Heart left ventricle (tissue), 16 donors: ENCODE measurements around the gene NTM. TPM values are rescaled to one million over a fixed set of nuclear protein-coding genes. Genes with fewer than 3 reads are reported as not detected.

Experiments used
- ATAC-seq, 4 donors: fragments of 200-7000 bp; cut with Tn5 transposase; one replicate each; pipeline ENCODE4 v1.9.1; 2020 to 2022; ENCODE audit warnings: moderate library complexity in 4 of 4, mild to moderate bottlenecking in 3 of 4, moderate number of reproducible peaks in 1 of 4
- DNase-seq, 5 donors: peaks; one replicate each; pipeline ENCODE4 v3.0.0-alpha.2; 2020
- H3K27ac ChIP-seq, 12 donors: fragments of 200-600 bp; sonication (generic) in 4 of 12; one replicate each; pipeline versions ENCODE4 v1.5.0 to v1.8.0; 2016 to 2022; ENCODE audit warnings: mild to moderate bottlenecking in 2 of 12
- H3K27me3 ChIP-seq, 9 donors: fragments of 200-600 bp; sonication (generic) in 2 of 9; one replicate each; pipeline versions ENCODE4 v1.5.1 to v1.8.0; 2016 to 2022; ENCODE audit warnings: mild to moderate bottlenecking in 3 of 9
- H3K36me3 ChIP-seq, 9 donors: fragments of 200-600 bp; sonication (generic) in 2 of 9; one replicate each; pipeline versions ENCODE4 v1.5.0 to v1.8.0; 2018 to 2022; ENCODE audit warnings: mild to moderate bottlenecking in 2 of 9
- H3K4me1 ChIP-seq, 12 donors: fragments of 200-600 bp; sonication (generic) in 4 of 12; one replicate each; pipeline versions ENCODE4 v1.5.0 to v1.8.0; 2016 to 2022; ENCODE audit warnings: mild to moderate bottlenecking in 3 of 12
- H3K4me3 ChIP-seq, 12 donors: fragments of 200-600 bp; sonication (generic) in 4 of 12; one replicate each; pipeline versions ENCODE4 v1.5.0 to v1.8.0; 2017 to 2022; ENCODE audit warnings: mild to moderate bottlenecking in 9 of 12, moderate library complexity in 4 of 12
- H3K9me3 ChIP-seq, 12 donors: fragments of 200-600 bp; sonication (generic) in 4 of 12; one replicate each; pipeline versions ENCODE4 v1.5.0 to v1.8.0; 2016 to 2022; ENCODE audit warnings: mild to moderate bottlenecking in 1 of 12
- CTCF ChIP-seq, 12 donors: fragments of 200-600 bp; sonication (generic) in 4 of 12; IDR thresholded peaks; one replicate each; pipeline versions ENCODE4 v1.5.0 to v1.8.0; 2018 to 2022; ENCODE audit warnings: antibody characterized with exemption in 12 of 12, mild to moderate bottlenecking in 5 of 12
- POLR2A ChIP-seq, 2 donors: fragments of 450-650 bp; IDR thresholded peaks; one replicate each; pipeline ENCODE4 v1.6.1; 2017; ENCODE audit warnings: antibody characterized with exemption in 2 of 2, mild to moderate bottlenecking in 2 of 2, moderate library complexity in 2 of 2
- WGBS, 4 donors: extraction: QIAGEN DNeasy Blood & Tissue Kit in 2 of 4; methylation state at CpG; one replicate each; pipeline versions ENCODE4 v1.1.5 to v1.1.7; 2013 to 2018; 5-methylcytosine and 5-hydroxymethylcytosine counted together
- intact Hi-C, 10 donors: fragments of 100-400 bp; cut with DNase I; formaldehyde crosslinking; loops; one replicate each; pipeline versions ENCODE4 v1.11.1 to v1.14.2; 2022
- polyA plus RNA-seq, 2 donors: library from polyadenylated mRNA; stranded (reverse); fragments of 200-250 nt; gene quantifications; one replicate each; pipeline ENCODE4 v1.2.3, GENCODE V29; 2013
- total RNA-seq, 9 donors: library from RNA; depleted of rRNA in 2 of 9; stranded (reverse); fragments of >200 nt in 2 of 9; fragmentation: NEBNext Ultra II Directional in 3 of 9; extraction: Animal tissue kit (Norgen Biotek cat#: 25700) in 3 of 9; gene quantifications; one replicate each; pipeline versions ENCODE4 v1.1.0 to v1.2.4, GENCODE V29; 2016 to 2023
- donor health status: ischemic (EF 13 %, LVEDD 7.1; RV severe dilation, severe dysfunction).
- donor health status: healthy with polysubstance abuse.
- donor health status: DM: no; HTN: yes; CAD: no.
- donor health status: DM: no; HTN: no; CAD: no.
- donor health status: ischemic (EF 25% LVEDD 6.9; RV normal size, moderate dysfunction).
- donor health status: ischemic (EF 25% LVEDD 5.7; RV mildly dilated, moderate dysfunction).
- donor health status: healthy.
- donor health status: DM: yes; HTN: yes; CAD: no.
- donor health status: ischemic (EF 35%, LVEDD 5.7; RV mildly dilated, moderate dysfunction).
- donor health status: nonischemic (EF 11% LVEDD 7.7; RV severe dilation, severe dysfunction).
- donor health status: DM: yes; HTN: yes; CAD: no.
- donor health status: PGD.
- donor health status: ischemic (EF 29% LVEDD 5.4; RV normal size, mild dysfunction).
- donor health status: nonischemic (EF 23%, LVEDD 6.1; RV moderate dilation, normal function).

NTM gene
- total and polyA plus RNA-seq, 11 donors: 0.40 to 7.7 (median 1.5) TPM

- H3K27me3 ChIP-seq: no peaks in the 10 kb centered on the region
- intact Hi-C loops: no loop called here
- TF ChIP-seq CTCF (IDR thresholded peaks at IDR 0.05) (no peak), POLR2A (IDR thresholded peaks at IDR 0.05) (no peak)
- no peaks in the 10 kb centered on the region for H3K36me3 ChIP-seq
- ATAC-seq (no peak), DNase-seq (no peak)
- no peaks in the 10 kb centered on the region for H3K9me3 ChIP-seq
- peaks cover 0 to 5% (median 0%) of the 10 kb centered on the region in 12 donors for H3K4me1 ChIP-seq
- H3K27ac ChIP-seq: no peak overlapping the region
- no peak overlapping the region for H3K4me3 ChIP-seq
- WGBS, 4 donors: 67 to 81% (median 73%) methylated on average over 2 of the region's 2 CpGs
Observed at GRCh38 chr11:132337819-132338416, 967.5 kb downstream of the NTM start.

GRCh38 chr11:132342408-132342807, 972.0 kb downstream of the NTM start:
- ATAC-seq (peak in 3 of 4 donors; percentile 38 to 49 (median 39)), DNase-seq (no peak)
- 25 to 37% (median 30%) methylated on average over 3 of the region's 3 CpGs for WGBS, 4 donors
- TF ChIP-seq CTCF (IDR thresholded peaks at IDR 0.05): no peak
- TF ChIP-seq POLR2A (IDR thresholded peaks at IDR 0.05): no peak
- no peaks in the 10 kb centered on the region for H3K27me3 ChIP-seq
- no peak overlapping the region for H3K27ac ChIP-seq
- H3K4me3 ChIP-seq: no peak overlapping the region
- intact Hi-C loops: no loop called here
- H3K9me3 ChIP-seq: no peaks in the 10 kb centered on the region
- peaks cover 0 to 5% (median 0%) of the 10 kb centered on the region in 12 donors for H3K4me1 ChIP-seq
- no peaks in the 10 kb centered on the region for H3K36me3 ChIP-seq

- H3K4me1 ChIP-seq: peaks cover 0 to 5% (median 0%) of the 10 kb centered on the region in 12 donors
- WGBS, 4 donors: 37 to 43% (median 39%) methylated on average over 5 of the region's 5 CpGs
- no peaks in the 10 kb centered on the region for H3K36me3 ChIP-seq
- ATAC-seq: no peak
- intact Hi-C loops: no loop called here
- no peak overlapping the region for H3K4me3 ChIP-seq
- H3K27ac ChIP-seq: no peak overlapping the region
- DNase-seq: no peak
- H3K27me3 ChIP-seq: no peaks in the 10 kb centered on the region
- TF ChIP-seq CTCF (IDR thresholded peaks at IDR 0.05) (no peak), POLR2A (IDR thresholded peaks at IDR 0.05) (no peak)
- H3K9me3 ChIP-seq: no peaks in the 10 kb centered on the region
Observed at GRCh38 chr11:132343445-132344175, 973.2 kb downstream of the NTM start.

- DNase-seq: no peak
- peaks cover 0 to 17% (median 0%) of the 10 kb centered on the region in 12 donors for H3K4me1 ChIP-seq
- H3K36me3 ChIP-seq: no peaks in the 10 kb centered on the region
- ATAC-seq: no peak
- no peak overlapping the region for H3K4me3 ChIP-seq
- no peak overlapping the region for H3K27ac ChIP-seq
- H3K9me3 ChIP-seq: no peaks in the 10 kb centered on the region
- TF ChIP-seq POLR2A (IDR thresholded peaks at IDR 0.05): no peak
- no peak for TF ChIP-seq CTCF (IDR thresholded peaks at IDR 0.05)
- intact Hi-C loops: no loop called here
- H3K27me3 ChIP-seq: no peaks in the 10 kb centered on the region
- 66 to 80% (median 76%) methylated on average over 6 of the region's 6 CpGs for WGBS, 4 donors
Observed at GRCh38 chr11:132346558-132347148, 976.2 kb downstream of the NTM start.
